H1 (cell line): ENCODE data around the gene ACADSB. TPM values are rescaled to one million over a fixed set of nuclear protein-coding genes. Genes with fewer than 3 reads are reported as not detected.

Experiments
- CTCF ChIA-PET: fragments of 300-600 bp; sonication (Branson Sonifier 250); formaldehyde crosslinking; loops from one replicate; lab custom pipeline; 2021; ENCODE audit not compliant: partially characterized antibody; lab: Charles Lee
- POLR2A ChIA-PET: fragments of 300-600 bp; sonication (Branson Sonifier 250); formaldehyde crosslinking; loops from one replicate; lab custom pipeline; 2021; ENCODE audit warnings: inconsistent platforms; ENCODE audit not compliant: partially characterized antibody; lab: Charles Lee
- DNase-seq, 2 experiments: peaks; one replicate each; pipeline versions ENCODE4 v3.0.0 to v3.0.0-alpha.2; 2010 to 2022; ENCODE audit warnings: low spot score in 2 of 2, low read depth in 1 of 2, mixed read lengths in 1 of 2
- FAIRE-seq: peaks from 2 replicates; lab custom pipeline; 2011; peaks lifted over from hg19 to GRCh38; lab: Jason Lieb, UNC
- H2AFZ ChIP-seq: 2 replicates; pipeline ENCODE4 v1.8.1; 2012; ENCODE audit warnings: low read length, inconsistent platforms
- H2AK5ac ChIP-seq: 2 replicates; pipeline ENCODE4 v1.6.1; 2013; ENCODE audit warnings: low read depth, low read length
- H2BK120ac ChIP-seq: replicated peaks from 2 replicates; pipeline ENCODE3; 2013; ENCODE audit warnings: low read depth, low read length, inconsistent platforms
- H2BK12ac ChIP-seq: 2 replicates; pipeline ENCODE4 v1.6.1; 2013; ENCODE audit warnings: low read depth, low read length
- H2BK15ac ChIP-seq: 2 replicates; pipeline ENCODE4 v1.6.1; 2013; ENCODE audit warnings: low read length
- H2BK20ac ChIP-seq: 2 replicates; pipeline ENCODE4 v1.6.1; 2013; ENCODE audit warnings: low read length
- H2BK5ac ChIP-seq: 2 replicates; pipeline ENCODE4 v1.6.1; 2013; ENCODE audit warnings: low read depth, low read length
- H3K14ac ChIP-seq: 2 replicates; pipeline ENCODE4 v1.6.1; 2013; ENCODE audit warnings: inconsistent platforms; ENCODE audit not compliant: insufficient read length
- H3K18ac ChIP-seq: 2 replicates; pipeline ENCODE4 v1.6.1; 2013; ENCODE audit warnings: low read length; ENCODE audit errors: extremely low read depth
- H3K23ac ChIP-seq: 2 replicates; pipeline ENCODE4 v1.6.1; 2013; ENCODE audit warnings: inconsistent platforms; ENCODE audit not compliant: insufficient read length
- H3K23me2 ChIP-seq: 2 replicates; pipeline ENCODE4 v1.6.1; 2013; ENCODE audit warnings: low read depth, low read length
- H3K27ac ChIP-seq: 2 replicates; pipeline ENCODE4 v1.6.1; 2011; ENCODE audit warnings: low read depth, low read length, inconsistent platforms
- H3K27me3 ChIP-seq, 4 experiments: replicated peaks in 1 of 4; 1 replicate in 1 of 4; 2 replicates in 3 of 4; pipeline versions ENCODE4 v1.6.1 to v1.8.1; 2011 to 2013; ENCODE audit warnings: low read length in 3 of 4, mild to moderate bottlenecking in 3 of 4, inconsistent platforms in 2 of 4, mixed read lengths in 2 of 4, moderate library complexity in 1 of 4; ENCODE audit not compliant: control insufficient read depth in 3 of 4, insufficient read depth in 3 of 4; ENCODE audit errors: extremely low read depth in 1 of 4
- H3K36me3 ChIP-seq, 4 experiments: 2 replicates each; pipeline versions ENCODE4 v1.6.1 to v1.8.1; 2011 to 2013; ENCODE audit warnings: mild to moderate bottlenecking in 4 of 4, low read length in 3 of 4, moderate library complexity in 2 of 4, control low read depth in 1 of 4, inconsistent platforms in 1 of 4; ENCODE audit not compliant: insufficient read depth in 4 of 4, control insufficient read depth in 2 of 4
- H3K4ac ChIP-seq: replicated peaks from 2 replicates; pipeline ENCODE3; 2013; ENCODE audit warnings: low read length, low read depth, mixed read lengths, inconsistent platforms; ENCODE audit not compliant: insufficient read length
- H3K4me1 ChIP-seq, 4 experiments: replicated peaks in 1 of 4; 1 replicate in 1 of 4; 2 replicates in 3 of 4; pipeline versions ENCODE4 v1.6.1 to v1.8.1; 2011 to 2013; ENCODE audit warnings: low read length in 3 of 4, inconsistent platforms in 2 of 4, mixed read lengths in 1 of 4; ENCODE audit not compliant: insufficient read depth in 4 of 4, control insufficient read depth in 3 of 4
- H3K4me2 ChIP-seq, 2 experiments: 2 replicates each; pipeline versions ENCODE4 v1.6.1 to v1.8.1; 2011 to 2013; ENCODE audit warnings: low read depth in 2 of 2, low read length in 2 of 2, control low read depth in 1 of 2, inconsistent platforms in 1 of 2, mild to moderate bottlenecking in 1 of 2; ENCODE audit not compliant: insufficient read depth in 1 of 2
- H3K4me3 ChIP-seq, 4 experiments: fragments of 200-600, 300-600 bp in 1 of 4; sonication (generic), shearing (Covaris generic), sonication (Bioruptor Twin) in 1 of 4; 2 replicates each; pipeline versions ENCODE4 v1.5.1 to v1.8.1; 2011 to 2016; ENCODE audit warnings: low read length in 4 of 4, low read depth in 3 of 4, control low read depth in 2 of 4, inconsistent platforms in 2 of 4, mild to moderate bottlenecking in 2 of 4, mixed read lengths in 1 of 4, moderate library complexity in 1 of 4; ENCODE audit not compliant: insufficient read depth in 2 of 4; ENCODE audit errors: extremely low read depth in 1 of 4
- H3K56ac ChIP-seq: replicated peaks from 2 replicates; pipeline ENCODE3; 2013; ENCODE audit warnings: low read depth, mild to moderate bottlenecking, mixed read lengths, low read length, inconsistent platforms; ENCODE audit not compliant: insufficient read length
- H3K79me1 ChIP-seq: 2 replicates; pipeline ENCODE4 v1.6.1; 2013; ENCODE audit warnings: low read depth, low read length, control low read depth
- H3K79me2 ChIP-seq, 2 experiments: 2 replicates each; pipeline versions ENCODE4 v1.6.1 to v1.8.1; 2012 to 2013; ENCODE audit warnings: low read length in 2 of 2, mild to moderate bottlenecking in 2 of 2, inconsistent platforms in 1 of 2; ENCODE audit not compliant: insufficient read depth in 2 of 2, control insufficient read depth in 1 of 2
- H3K9ac ChIP-seq, 4 experiments: replicated peaks in 1 of 4; 1 replicate in 1 of 4; 2 replicates in 3 of 4; pipeline versions ENCODE4 v1.6.1 to v1.8.1; 2011 to 2013; ENCODE audit warnings: low read depth in 3 of 4, low read length in 3 of 4, control low read depth in 2 of 4, mild to moderate bottlenecking in 2 of 4, moderate library complexity in 2 of 4, inconsistent platforms in 1 of 4; ENCODE audit errors: extremely low read depth in 1 of 4
- H3K9me3 ChIP-seq, 2 experiments: 2 replicates each; pipeline versions ENCODE4 v1.6.1 to v1.8.1; 2012 to 2013; ENCODE audit warnings: mild to moderate bottlenecking in 2 of 2, moderate library complexity in 2 of 2, control low read depth in 1 of 2, inconsistent platforms in 1 of 2, low read depth in 1 of 2, low read length in 1 of 2, mixed read lengths in 1 of 2; ENCODE audit not compliant: insufficient read depth in 2 of 2
- H4K20me1 ChIP-seq, 2 experiments: replicated peaks in 1 of 2; 2 replicates each; pipeline versions ENCODE3 to v1.8.1; 2011 to 2013; ENCODE audit warnings: inconsistent platforms in 2 of 2, low read length in 2 of 2, mild to moderate bottlenecking in 1 of 2; ENCODE audit not compliant: insufficient read depth in 2 of 2, control insufficient read depth in 1 of 2
- H4K5ac ChIP-seq: 2 replicates; pipeline ENCODE4 v1.6.1; 2013; ENCODE audit warnings: low read length, low read depth, mixed read lengths, inconsistent platforms; ENCODE audit not compliant: insufficient read length
- H4K8ac ChIP-seq: 2 replicates; pipeline ENCODE4 v1.8.0; 2013; ENCODE audit warnings: mild to moderate bottlenecking, moderate library complexity, low read length, inconsistent platforms; ENCODE audit not compliant: insufficient read depth; ENCODE audit errors: extremely low read depth
- H4K91ac ChIP-seq: replicated peaks from 2 replicates; pipeline ENCODE3; 2013; ENCODE audit warnings: low read length, mixed read lengths, inconsistent platforms; ENCODE audit not compliant: insufficient read length
- HDAC2 ChIP-seq, 2 experiments: fragments of 300-600 bp in 1 of 2; sonication (generic) in 1 of 2; IDR thresholded peaks; 2 replicates each; pipeline ENCODE4 v1.6.1; 2011 to 2012; ENCODE audit warnings: low read depth in 2 of 2, low read length in 2 of 2, mild to moderate bottlenecking in 2 of 2, moderate library complexity in 2 of 2, borderline replicate concordance in 1 of 2, inconsistent platforms in 1 of 2
- KDM4A ChIP-seq: IDR thresholded peaks from one replicate; pipeline ENCODE4 v1.7.1; 2012; ENCODE audit warnings: low read depth, mild to moderate bottlenecking, moderate library complexity, low read length, inconsistent platforms; ENCODE audit not compliant: severe bottlenecking
- SIN3A ChIP-seq, 2 experiments: IDR thresholded peaks in 1 of 2; conservative IDR thresholded peaks in 1 of 2; 2 replicates each; pipeline ENCODE4 v1.6.1; 2011 to 2012; ENCODE audit warnings: low read length in 2 of 2, improper control_type of control experiment in 1 of 2, low read depth in 1 of 2, mild to moderate bottlenecking in 1 of 2
- USF2 ChIP-seq: IDR thresholded peaks from 2 replicates; pipeline ENCODE4 v1.6.1; 2011; ENCODE audit warnings: low read length, improper control_type of control experiment
- WGBS, 2 experiments: shearing (Covaris generic) in 1 of 2; methylation state at CpG; one replicate each; pipeline versions ENCODE4 v1.1.6 to v1.1.7; 2013 to 2015; ENCODE audit warnings: low lambda C conversion rate in 2 of 2, mixed read lengths in 2 of 2, inconsistent platforms in 1 of 2, low coverage in 1 of 2, missing lambda C conversion rate in 1 of 2; ENCODE audit not compliant: insufficient replicate concordance in 2 of 2, insufficient coverage in 1 of 2, insufficient read length in 1 of 2; ENCODE audit errors: extremely low coverage in 1 of 2, missing lambda C conversion rate in 1 of 2; 5-methylcytosine and 5-hydroxymethylcytosine counted together
- polyA plus RNA-seq, 7 experiments: library from polyadenylated mRNA; depleted of rRNA in 3 of 7; stranded (reverse) in 5 of 7; unstranded in 2 of 7; fragments of >200 nt in 5 of 7; fragments of 200-250 nt in 2 of 7; gene quantifications; 1 replicate in 5 of 7; 2 replicates in 1 of 7; 4 replicates in 1 of 7; pipeline versions ENCODE4 v1.2.1 to v1.2.3, GENCODE V29; 2011 to 2013; ENCODE audit warnings: missing spikeins in 2 of 7, mixed read lengths in 2 of 7
- total RNA-seq: library from RNA; stranded (reverse); fragmentation: NEBNext Ultra II Directional; extraction: Animal tissue kit (Norgen Biotek cat#: 25700); gene quantifications from 2 replicates; pipeline ENCODE4 v1.2.1, GENCODE V29; 2021
- TF ChIP-seq, protein P1 (sequence below), 3 experiments: IDR thresholded peaks; 1 replicate in 2 of 3; 2 replicates in 1 of 3; pipeline versions ENCODE4 v1.5.1 to v1.6.1; 2011; ENCODE audit warnings: low read length in 3 of 3, mild to moderate bottlenecking in 3 of 3, inconsistent platforms in 2 of 3, low read depth in 1 of 3, moderate library complexity in 1 of 3; ENCODE audit not compliant: insufficient read depth in 1 of 3; ENCODE audit errors: control extremely low read depth in 1 of 3

The ACADSB gene
- total and polyA plus RNA-seq, 2 of the 8 experiments (the other 6 are each of a cell fraction or from before 2014, with no cell fraction given) = 5.6 to 11.2 TPM

DNA sequence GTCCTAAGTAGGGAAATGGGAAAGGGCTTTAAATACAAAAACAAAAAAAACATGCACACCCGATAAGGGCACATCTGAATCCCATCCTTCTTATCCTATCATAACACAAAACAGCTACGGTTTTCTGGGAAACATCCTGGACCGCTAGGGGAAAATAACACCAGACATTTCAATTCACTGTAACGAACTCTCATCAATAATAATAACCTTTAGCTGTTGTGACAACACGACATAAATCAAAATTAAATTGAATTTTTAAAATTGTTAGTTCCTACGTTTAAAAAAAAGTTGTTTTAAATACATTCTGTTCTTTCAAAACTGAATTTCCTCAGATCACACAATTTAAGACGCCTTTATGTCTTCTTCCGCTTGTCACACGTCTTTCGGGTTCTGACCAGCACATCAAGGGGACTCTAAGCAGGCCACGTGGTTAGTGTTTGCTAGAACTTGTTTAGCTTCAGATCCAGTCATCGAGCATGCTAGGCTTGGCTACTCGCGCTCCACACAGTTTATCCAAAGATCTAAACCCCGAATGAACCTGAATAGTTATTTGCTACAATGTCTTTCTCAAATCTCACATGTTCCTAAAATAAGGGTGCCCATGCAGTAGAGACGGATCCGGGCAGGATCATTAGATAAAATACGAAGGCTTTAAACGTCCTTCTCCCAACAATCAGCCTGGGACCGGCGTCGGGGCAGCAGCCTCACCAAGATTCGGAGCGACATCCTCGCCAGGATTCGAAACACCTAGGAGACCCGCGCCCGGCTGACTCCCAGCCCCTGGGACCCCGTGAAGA lies 1.1 kb upstream of the ACADSB start:
- no peak for DNase-seq
- TF ChIP-seq KDM4A (no peak), USF2 (0 out of 2 replicates have a peak, but pooled peaks have one; percentile 9), HDAC2 (IDR thresholded peaks at IDR 0.05; ENCODE audit: borderline replicate concordance in 1 of 2, low read depth in 2 of 2, low read length in 2 of 2) (0 out of 4 replicates have a peak, but pooled peaks of 1 of the 2 experiments have one; percentile 29), SIN3A (conservative IDR thresholded peaks at IDR 0.05 in 1 of 2, IDR thresholded peaks at IDR 0.05 in 1 of 2; ENCODE audit: low read depth in 1 of 2, low read length in 2 of 2) (peak; percentile 3 to 59; a peak in 1 of 4 replicates)
- TF ChIP-seq, protein P1, sequence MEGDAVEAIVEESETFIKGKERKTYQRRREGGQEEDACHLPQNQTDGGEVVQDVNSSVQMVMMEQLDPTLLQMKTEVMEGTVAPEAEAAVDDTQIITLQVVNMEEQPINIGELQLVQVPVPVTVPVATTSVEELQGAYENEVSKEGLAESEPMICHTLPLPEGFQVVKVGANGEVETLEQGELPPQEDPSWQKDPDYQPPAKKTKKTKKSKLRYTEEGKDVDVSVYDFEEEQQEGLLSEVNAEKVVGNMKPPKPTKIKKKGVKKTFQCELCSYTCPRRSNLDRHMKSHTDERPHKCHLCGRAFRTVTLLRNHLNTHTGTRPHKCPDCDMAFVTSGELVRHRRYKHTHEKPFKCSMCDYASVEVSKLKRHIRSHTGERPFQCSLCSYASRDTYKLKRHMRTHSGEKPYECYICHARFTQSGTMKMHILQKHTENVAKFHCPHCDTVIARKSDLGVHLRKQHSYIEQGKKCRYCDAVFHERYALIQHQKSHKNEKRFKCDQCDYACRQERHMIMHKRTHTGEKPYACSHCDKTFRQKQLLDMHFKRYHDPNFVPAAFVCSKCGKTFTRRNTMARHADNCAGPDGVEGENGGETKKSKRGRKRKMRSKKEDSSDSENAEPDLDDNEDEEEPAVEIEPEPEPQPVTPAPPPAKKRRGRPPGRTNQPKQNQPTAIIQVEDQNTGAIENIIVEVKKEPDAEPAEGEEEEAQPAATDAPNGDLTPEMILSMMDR (IDR thresholded peaks at IDR 0.05; ENCODE audit: control extremely low read depth in 1 of 3, insufficient read depth in 1 of 3, low read depth in 1 of 3, low read length in 3 of 3) = no peak

More for the DNA sequence above, 1.1 kb upstream of the ACADSB start:
- no peak overlapping the region for H2BK12ac ChIP-seq
- no peak overlapping the region for H2BK5ac ChIP-seq
- peaks cover 0 to 2% (median under 1%) of the 10 kb centered on the region in 4 experiments; a peak in 2 of 7 replicates for H3K4me1 ChIP-seq
- H3K4me2 ChIP-seq = peak overlapping the region; percentile 74 to 92
- H4K20me1 ChIP-seq = peaks cover 3% of the 10 kb centered on the region in 2 experiments
- H3K79me1 ChIP-seq = no peaks in the 10 kb centered on the region
- no peak overlapping the region for H3K56ac ChIP-seq
- no peak overlapping the region for H3K23ac ChIP-seq
- peaks cover 10% of the 10 kb centered on the region; the same call in 1 of the 2 replicates for H3K23me2 ChIP-seq
- H3K36me3 ChIP-seq = no peaks in the 10 kb centered on the region; a peak in 1 of 8 replicates
- peak overlapping the region; percentile 63; the same call in 1 of the 2 replicates for H3K27ac ChIP-seq
- peaks cover 2 to 23% (median 16%) of the 10 kb centered on the region in 4 experiments; a peak in 5 of 7 replicates for H3K27me3 ChIP-seq
- 0 out of 2 replicates have a peak overlapping the region, but pooled peaks have one; percentile 88 for H4K8ac ChIP-seq
- no peak overlapping the region for H2BK120ac ChIP-seq
- no peak overlapping the region for H3K4ac ChIP-seq
- POLR2A ChIA-PET = interaction anchor here (0.7 to 3.8 kb wide), 8 partner anchors 8 to 162 kb away, joined by 3 to 25 read pairs (median 4); partner anchors contain the start of genes CUZD1 and PSTK
- H2AK5ac ChIP-seq = no peak overlapping the region
- no peak overlapping the region for H2BK20ac ChIP-seq
- peak overlapping the region; percentile 65; the same call in 1 of the 2 replicates for H2AFZ ChIP-seq
- no peak overlapping the region for H2BK15ac ChIP-seq
- CTCF ChIA-PET = interaction anchor here (0.6 to 5.9 kb wide), 6 partner anchors 8 to 1261 kb away, joined by 3 to 28 read pairs (median 4); no protein-coding TSS in a partner anchor
- no peak overlapping the region for H4K5ac ChIP-seq
- peaks cover 0 to 55% of the 10 kb centered on the region in 2 experiments; a peak in 3 of 4 replicates for H3K79me2 ChIP-seq
- H4K91ac ChIP-seq = no peak overlapping the region
- WGBS, 2 experiments = 10% methylated on average over 30 of the region's 30 CpGs; no CpG with 5 or more reads in 1 of the 2 experiments
- H3K18ac ChIP-seq = no peak overlapping the region
- H3K9me3 ChIP-seq = no peaks in the 10 kb centered on the region; a peak in 1 of 4 replicates
- H3K14ac ChIP-seq = no peak overlapping the region
- peak overlapping the region; percentile 86 to 90 (median 88) for H3K4me3 ChIP-seq
- H3K9ac ChIP-seq = peak overlapping the region; percentile 48 to 90 (median 71); a peak in 6 of 7 replicates
- no peak for FAIRE-seq
